Measurements from ENCODE around the gene CGB8. TPM values are rescaled to one million over a fixed set of nuclear protein-coding genes. Genes with fewer than 3 reads are reported as not detected.
"Not testable (repeated sequence)": the region's sequence is repeated elsewhere in the genome, so short reads cannot be mapped to it uniquely, and the experiment has no call there.

The CGB8 gene
- not detected in 2 replicates for total RNA-seq (2021)
- not detected for Bru-seq, nascent RNA
- not detected for BruChase-seq, experiment 1, labeled RNA remaining after a 2-hour chase
- BruChase-seq, experiment 2, labeled RNA remaining after a 6-hour chase = not detected
- long read RNA-seq = 0 reads

GRCh38 chr19:49049011-49049410 lies at the start of gene CGB8:
TSS of gene CGB8 (minus strand) at chr19:49049111. CDS start at chr19:49048739, 372 bp downstream.
- CTCF ChIA-PET; intact Hi-C loops (cut with micrococcal nuclease; ENCODE audit: unreplicated experiment); BruUV-seq (replicated peaks); H3K4me3 ChIP-seq (ENCODE audit: low read depth, low read length, poor library complexity, severe bottlenecking); H3K4me1 ChIP-seq (ENCODE audit: insufficient read depth, low read length, poor library complexity, severe bottlenecking); DNase-seq (ENCODE audit: low spot score); H3K27me3 ChIP-seq (replicated peaks; ENCODE audit: insufficient read depth, low read depth, low read length, poor library complexity); H3K9me3 ChIP-seq (ENCODE audit: low read depth, low read length, poor library complexity, severe bottlenecking); H3K36me3 ChIP-seq (ENCODE audit: insufficient read depth, low read length, poor library complexity, severe bottlenecking); H3K27ac ChIP-seq (ENCODE audit: low read depth, low read length, poor library complexity, severe bottlenecking); POLR2A ChIA-PET (ENCODE audit: low non-redundant PET): not testable (repeated sequence)

GRCh38 chr19:49097453-49098288 lies 48.8 kb upstream of the CGB8 start:
- TF ChIP-seq EZH2 (IDR thresholded peaks at IDR 0.05; ENCODE audit: borderline replicate concordance, low read depth, low read length, poor library complexity, severe bottlenecking) = no peak
- peak; percentile 99 for TF ChIP-seq CTCF (conservative IDR thresholded peaks at IDR 0.05; ENCODE audit: low read depth, low read length)
- DNase-seq (ENCODE audit: low spot score) = peak; percentile 90
- H3K27me3 ChIP-seq (replicated peaks; ENCODE audit: insufficient read depth, low read depth, low read length, poor library complexity) = no peaks in the 10 kb centered on the region
- H3K36me3 ChIP-seq (ENCODE audit: insufficient read depth, low read length, poor library complexity, severe bottlenecking) = peaks cover 89% of the 10 kb centered on the region
- no TSS peak for BruUV-seq (replicated peaks)
- intact Hi-C loops (cut with micrococcal nuclease; ENCODE audit: unreplicated experiment) = loop anchor here (2.0 to 5.0 kb wide), 3 partner anchors 110 to 345 kb away; partner anchors contain the start of gene SLC17A7
- CTCF ChIA-PET = interaction anchor here (0.5 to 2.0 kb wide), 23 partner anchors 9 to 178 kb away, joined by 3 to 43 read pairs (median 4); partner anchors contain the start of gene LIN7B
- H3K4me3 ChIP-seq (ENCODE audit: low read depth, low read length, poor library complexity, severe bottlenecking) = no peak overlapping the region
- no peaks in the 10 kb centered on the region for H3K9me3 ChIP-seq (ENCODE audit: low read depth, low read length, poor library complexity, severe bottlenecking)
- H3K4me1 ChIP-seq (ENCODE audit: insufficient read depth, low read length, poor library complexity, severe bottlenecking) = peaks cover 7% of the 10 kb centered on the region
- POLR2A ChIA-PET (ENCODE audit: low non-redundant PET) = interaction anchor here (0.6 to 0.8 kb wide), 3 partner anchors 101 to 353 kb away, joined by 3 to 21 read pairs (median 10); no protein-coding TSS in a partner anchor
- H3K27ac ChIP-seq (ENCODE audit: low read depth, low read length, poor library complexity, severe bottlenecking) = no peak overlapping the region

GRCh38 chr19:49094505-49095482 lies 45.9 kb upstream of the CGB8 start:
- Histone ChIP-seq H3K27me3 (replicated peaks; ENCODE audit: insufficient read depth, low read depth, low read length, poor library complexity) (no peaks in the 10 kb centered on the region), H3K9me3 (ENCODE audit: low read depth, low read length, poor library complexity, severe bottlenecking) (no peaks in the 10 kb centered on the region), H3K4me3 (ENCODE audit: low read depth, low read length, poor library complexity, severe bottlenecking) (no peak overlapping the region), H3K4me1 (ENCODE audit: insufficient read depth, low read length, poor library complexity, severe bottlenecking) (no peaks in the 10 kb centered on the region), H3K36me3 (ENCODE audit: insufficient read depth, low read length, poor library complexity, severe bottlenecking) (peaks cover 92% of the 10 kb centered on the region), H3K27ac (ENCODE audit: low read depth, low read length, poor library complexity, severe bottlenecking) (no peak overlapping the region)
- DNase-seq (ENCODE audit: low spot score) = no peak
- POLR2A ChIA-PET (ENCODE audit: low non-redundant PET) = interaction anchor here (0.6 kb wide), 1 partner anchor 120 kb away, joined by 3 read pairs; no protein-coding TSS in a partner anchor
- no TSS peak for BruUV-seq (replicated peaks)
- intact Hi-C loops (cut with micrococcal nuclease; ENCODE audit: unreplicated experiment) = loop anchor here (5.0 kb wide), 2 partner anchors 113 to 348 kb away; partner anchors contain the start of gene SLC17A7
- CTCF ChIA-PET = interaction anchor here (0.9 to 1.1 kb wide), 2 partner anchors 12 to 17 kb away, joined by 3 to 6 read pairs; no protein-coding TSS in a partner anchor
- TF ChIP-seq EZH2 (IDR thresholded peaks at IDR 0.05; ENCODE audit: borderline replicate concordance, low read depth, low read length, poor library complexity, severe bottlenecking) = no peak
- TF ChIP-seq CTCF (conservative IDR thresholded peaks at IDR 0.05; ENCODE audit: low read depth, low read length) = no peak
